Keratinocyte (primary cell): ENCODE results near the gene CLCN1. TPM values are rescaled to one million over a fixed set of nuclear protein-coding genes. Genes with fewer than 3 reads are reported as not detected.

Source experiments
- DNase-seq: peaks from one replicate; pipeline ENCODE4 v3.0.0-alpha.2; 2011; ENCODE audit warnings: low read depth, missing footprints, low spot score
- FAIRE-seq: peaks from 2 replicates; lab custom pipeline; 2011; peaks lifted over from hg19 to GRCh38; lab: Jason Lieb, UNC
- H2AFZ ChIP-seq: 2 replicates; pipeline ENCODE4 v1.6.0; 2012; ENCODE audit warnings: low read length, control low read depth, inconsistent platforms; ENCODE audit not compliant: control insufficient read depth
- H3K27ac ChIP-seq: 2 replicates; pipeline ENCODE4 v1.5.1; 2011; ENCODE audit warnings: low read length; ENCODE audit not compliant: control insufficient read depth, insufficient read depth
- H3K27me3 ChIP-seq: 3 replicates; pipeline ENCODE4 v1.6.0; 2011; ENCODE audit warnings: low read length; ENCODE audit not compliant: control insufficient read depth, insufficient read depth; ENCODE audit errors: extremely low read depth
- H3K36me3 ChIP-seq, 2 experiments: 2 replicates in 1 of 2; 3 replicates in 1 of 2; pipeline ENCODE4 v1.5.1; 2011; ENCODE audit warnings: low read length in 2 of 2, mild to moderate bottlenecking in 1 of 2; ENCODE audit not compliant: control insufficient read depth in 2 of 2, insufficient read depth in 2 of 2; ENCODE audit errors: extremely low read depth in 1 of 2
- H3K4me1 ChIP-seq: 3 replicates; pipeline ENCODE4 v1.5.1; 2011; ENCODE audit warnings: low read length; ENCODE audit not compliant: control insufficient read depth, insufficient read depth; ENCODE audit errors: extremely low read depth
- H3K4me2 ChIP-seq: 3 replicates; pipeline ENCODE4 v1.6.0; 2011; ENCODE audit warnings: low read depth, low read length; ENCODE audit not compliant: control insufficient read depth, insufficient read depth; ENCODE audit errors: extremely low read depth
- H3K4me3 ChIP-seq, 3 experiments: fragments of 200-600 bp in 1 of 3; sonication (generic) in 1 of 3; 2 replicates in 2 of 3; 3 replicates in 1 of 3; pipeline ENCODE4 v1.5.1; 2011 to 2016; ENCODE audit warnings: low read length in 3 of 3, mild to moderate bottlenecking in 3 of 3, control low read depth in 2 of 3, inconsistent platforms in 1 of 3, low read depth in 1 of 3, mixed read lengths in 1 of 3, mixed run types in 1 of 3, moderate library complexity in 1 of 3; ENCODE audit not compliant: control insufficient read depth in 2 of 3, insufficient read depth in 2 of 3; ENCODE audit errors: extremely low read depth in 1 of 3
- H3K79me2 ChIP-seq: 2 replicates; pipeline ENCODE4 v1.6.0; 2012; ENCODE audit warnings: low read length; ENCODE audit not compliant: control insufficient read depth, insufficient read depth
- H3K9ac ChIP-seq: 3 replicates; pipeline ENCODE4 v1.6.0; 2011; ENCODE audit warnings: low read length; ENCODE audit not compliant: control insufficient read depth, insufficient read depth; ENCODE audit errors: extremely low read depth
- H3K9me1 ChIP-seq: 3 replicates; pipeline ENCODE4 v1.6.0; 2011; ENCODE audit warnings: low read length; ENCODE audit not compliant: control insufficient read depth, insufficient read depth; ENCODE audit errors: extremely low read depth
- H3K9me3 ChIP-seq: 2 replicates; pipeline ENCODE4 v1.5.1; 2012; ENCODE audit warnings: low read depth, low read length; ENCODE audit not compliant: control insufficient read depth
- H4K20me1 ChIP-seq: 3 replicates; pipeline ENCODE4 v1.6.0; 2011; ENCODE audit warnings: low read length; ENCODE audit not compliant: control insufficient read depth, insufficient read depth; ENCODE audit errors: extremely low read depth
- EZH2 ChIP-seq: IDR thresholded peaks from one replicate; pipeline ENCODE4 v1.6.1; 2012; ENCODE audit warnings: inconsistent platforms, mild to moderate bottlenecking, low read length, moderate library complexity
- dilution Hi-C: fragments of 300-500 bp; cut with MboI; formaldehyde crosslinking; loops from one replicate; pipeline ENCODE4 v1.7.0; 2020; ENCODE audit warnings: low sequenced_read_pairs; ENCODE audit not compliant: extremely low pct_ligation_motif_present
- polyA plus RNA-seq, 5 experiments: library from polyadenylated mRNA; depleted of rRNA in 3 of 5; stranded (reverse) in 3 of 5; stranded (forward) in 1 of 5; unstranded in 1 of 5; fragments of >200 nt; gene quantifications; 1 replicate in 1 of 5; 2 replicates in 3 of 5; 3 replicates in 1 of 5; pipeline versions ENCODE4 v1.2.1 to v1.2.3, GENCODE V29; 2011 to 2012; ENCODE audit warnings: missing spikeins in 2 of 5, low read depth in 1 of 5, low replicate concordance in 1 of 5
- TF ChIP-seq, protein P1 (sequence below), 3 experiments: IDR thresholded peaks in 1 of 3; conservative IDR thresholded peaks in 1 of 3; optimal IDR thresholded peaks in 1 of 3; 2 replicates in 2 of 3; 3 replicates in 1 of 3; pipeline versions ENCODE3 to v1.5.1; 2011; ENCODE audit warnings: low read length in 3 of 3, mild to moderate bottlenecking in 3 of 3, moderate library complexity in 2 of 3, control low read depth in 1 of 3, inconsistent platforms in 1 of 3; ENCODE audit not compliant: insufficient read depth in 2 of 3; ENCODE audit errors: extremely low read depth in 1 of 3

Gene CLCN1
- polyA plus RNA-seq, 1 donor (not counting 4 experiments of a cell fraction or from before 2014, with no cell fraction given): not detected

DNA sequence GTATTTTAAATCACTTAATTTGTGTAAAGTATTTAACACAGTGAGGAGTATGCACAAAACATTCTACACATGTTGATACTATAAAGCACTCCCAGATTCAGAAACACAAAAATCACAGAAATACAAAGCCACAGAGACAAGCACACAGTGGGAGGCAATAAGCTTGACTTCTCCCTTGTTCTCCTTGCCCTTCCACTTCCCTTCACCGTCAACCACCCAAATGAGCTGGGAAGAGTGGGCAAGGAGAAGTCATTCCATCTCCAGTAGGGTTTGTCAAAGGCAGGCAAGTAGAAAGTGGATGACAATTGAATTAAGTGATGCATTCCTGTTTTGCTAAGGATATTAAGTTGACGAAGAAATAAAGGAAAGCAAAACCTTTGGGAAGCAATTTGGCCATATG is 35.3 kb upstream of the CLCN1 start:
- TF ChIP-seq, protein P1, sequence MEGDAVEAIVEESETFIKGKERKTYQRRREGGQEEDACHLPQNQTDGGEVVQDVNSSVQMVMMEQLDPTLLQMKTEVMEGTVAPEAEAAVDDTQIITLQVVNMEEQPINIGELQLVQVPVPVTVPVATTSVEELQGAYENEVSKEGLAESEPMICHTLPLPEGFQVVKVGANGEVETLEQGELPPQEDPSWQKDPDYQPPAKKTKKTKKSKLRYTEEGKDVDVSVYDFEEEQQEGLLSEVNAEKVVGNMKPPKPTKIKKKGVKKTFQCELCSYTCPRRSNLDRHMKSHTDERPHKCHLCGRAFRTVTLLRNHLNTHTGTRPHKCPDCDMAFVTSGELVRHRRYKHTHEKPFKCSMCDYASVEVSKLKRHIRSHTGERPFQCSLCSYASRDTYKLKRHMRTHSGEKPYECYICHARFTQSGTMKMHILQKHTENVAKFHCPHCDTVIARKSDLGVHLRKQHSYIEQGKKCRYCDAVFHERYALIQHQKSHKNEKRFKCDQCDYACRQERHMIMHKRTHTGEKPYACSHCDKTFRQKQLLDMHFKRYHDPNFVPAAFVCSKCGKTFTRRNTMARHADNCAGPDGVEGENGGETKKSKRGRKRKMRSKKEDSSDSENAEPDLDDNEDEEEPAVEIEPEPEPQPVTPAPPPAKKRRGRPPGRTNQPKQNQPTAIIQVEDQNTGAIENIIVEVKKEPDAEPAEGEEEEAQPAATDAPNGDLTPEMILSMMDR (optimal IDR thresholded peaks at IDR 0.05 in 1 of 3, IDR thresholded peaks at IDR 0.05 in 1 of 3, conservative IDR thresholded peaks at IDR 0.05 in 1 of 3; ENCODE audit: extremely low read depth in 1 of 3, insufficient read depth in 2 of 3, low read length in 3 of 3): no peak
- TF ChIP-seq EZH2: no peak
- H3K9ac ChIP-seq: no peak overlapping the region
- no peaks in the 10 kb centered on the region for H3K36me3 ChIP-seq
- no peaks in the 10 kb centered on the region for H3K9me1 ChIP-seq
- H3K4me2 ChIP-seq: no peak overlapping the region
- H3K4me3 ChIP-seq: no peak overlapping the region
- DNase-seq (no peak), FAIRE-seq (no peak)
- no peak overlapping the region for H2AFZ ChIP-seq
- no peaks in the 10 kb centered on the region for H4K20me1 ChIP-seq
- no peaks in the 10 kb centered on the region for H3K79me2 ChIP-seq
- no peak overlapping the region for H3K27ac ChIP-seq
- peaks cover 29% of the 10 kb centered on the region for H3K4me1 ChIP-seq
- H3K27me3 ChIP-seq: no peaks in the 10 kb centered on the region
- dilution Hi-C loops: no loop called here
- no peaks in the 10 kb centered on the region for H3K9me3 ChIP-seq

DNA sequence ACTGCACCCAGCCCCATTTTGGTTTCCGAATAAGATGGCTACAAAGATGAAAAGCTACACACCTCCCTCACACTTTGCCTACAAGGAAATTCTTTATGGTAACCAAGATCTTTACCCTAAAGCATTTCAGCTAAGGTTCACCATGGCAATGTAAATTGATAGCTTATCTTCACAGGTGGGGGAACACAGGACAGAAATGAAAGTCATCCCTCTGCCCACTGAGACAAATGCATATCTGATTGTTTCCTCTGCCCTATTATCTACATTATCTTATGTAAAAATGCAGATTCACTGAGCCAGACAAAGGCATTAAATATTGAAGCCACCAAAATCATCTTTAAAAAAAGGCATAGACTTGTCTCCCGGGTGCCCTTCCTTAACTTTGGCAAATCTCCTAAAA is 34.4 kb upstream of the CLCN1 start:
- no peak for DNase-seq
- dilution Hi-C loops: no loop called here
- peaks cover 0 to under 1% of the 10 kb centered on the region in 2 experiments for H3K36me3 ChIP-seq
- no peaks in the 10 kb centered on the region for H3K79me2 ChIP-seq
- no peak for TF ChIP-seq EZH2
- TF ChIP-seq, protein P1 (optimal IDR thresholded peaks at IDR 0.05 in 1 of 3, IDR thresholded peaks at IDR 0.05 in 1 of 3, conservative IDR thresholded peaks at IDR 0.05 in 1 of 3; ENCODE audit: extremely low read depth in 1 of 3, insufficient read depth in 2 of 3, low read length in 3 of 3): no peak
- H4K20me1 ChIP-seq: no peaks in the 10 kb centered on the region
- FAIRE-seq: no peak
- no peak overlapping the region for H3K4me2 ChIP-seq
- H3K27me3 ChIP-seq: no peaks in the 10 kb centered on the region
- no peaks in the 10 kb centered on the region for H3K9me1 ChIP-seq
- no peak overlapping the region for H3K4me3 ChIP-seq
- H3K27ac ChIP-seq: no peak overlapping the region
- H3K9ac ChIP-seq: no peak overlapping the region
- H3K9me3 ChIP-seq: no peaks in the 10 kb centered on the region
- H3K4me1 ChIP-seq: peaks cover 36% of the 10 kb centered on the region
- no peak overlapping the region for H2AFZ ChIP-seq
